IMR-90 (cell line): ENCODE data around the gene SPPL2C. TPM values are rescaled to one million over a fixed set of nuclear protein-coding genes. Genes with fewer than 3 reads are reported as not detected.

ENCODE experiments used
- ATAC-seq: fragments of 200-7000 bp; cut with Tn5 transposase; 2 replicates; pipeline ENCODE4 v1.9.1; 2020; ENCODE audit warnings: low read depth, mild to moderate bottlenecking, moderate library complexity
- BruUV-seq: library from RNA; stranded (reverse); fragments of 400-500 nt; replicated peaks from 2 replicates; lab custom pipeline; 2021; lab: Mats Ljungman, UMichigan
- CTCF ChIA-PET: fragments of 300-600 bp; formaldehyde crosslinking; extraction: SDS; loops from one replicate; lab custom pipeline; 2021; ENCODE audit warnings: antibody characterized with exemption; lab: Yijun Ruan, JAX
- POLR2A ChIA-PET: fragments of 300-600 bp; sonication (Branson Sonifier 250); formaldehyde crosslinking; loops from one replicate; lab custom pipeline; 2022; ENCODE audit warnings: antibody characterized with exemption; ENCODE audit not compliant: unreplicated experiment; lab: Charles Lee
- DNase-seq: peaks from one replicate; pipeline ENCODE4 v3.0.0; 2013
- H2AFZ ChIP-seq: replicated peaks from 2 replicates; pipeline ENCODE3; 2013; ENCODE audit warnings: low read length, mild to moderate bottlenecking; ENCODE audit not compliant: poor library complexity
- H2AK5ac ChIP-seq: 2 replicates; pipeline ENCODE4 v1.6.1; 2013; ENCODE audit warnings: low read depth, low read length, inconsistent platforms
- H2AK9ac ChIP-seq: replicated peaks from 2 replicates; pipeline ENCODE3; 2013; ENCODE audit warnings: mild to moderate bottlenecking, low read depth, low read length, moderate library complexity; ENCODE audit not compliant: poor library complexity
- H2BK120ac ChIP-seq: 2 replicates; pipeline ENCODE4 v1.6.1; 2013; ENCODE audit warnings: low read depth, low read length, inconsistent platforms
- H2BK15ac ChIP-seq: 3 replicates; pipeline ENCODE4 v1.6.1; 2013; ENCODE audit warnings: low read depth, low read length, inconsistent platforms
- H2BK20ac ChIP-seq: 2 replicates; pipeline ENCODE4 v1.6.1; 2013; ENCODE audit warnings: low read depth, mild to moderate bottlenecking, inconsistent platforms, low read length, moderate library complexity
- H2BK5ac ChIP-seq: 2 replicates; pipeline ENCODE4 v1.6.1; 2013; ENCODE audit warnings: mild to moderate bottlenecking, low read depth, low read length, inconsistent platforms; ENCODE audit not compliant: poor library complexity, severe bottlenecking
- H3K14ac ChIP-seq: replicated peaks from 2 replicates; pipeline ENCODE4 v1.6.1; 2013; ENCODE audit warnings: low read depth, low read length, inconsistent platforms
- H3K18ac ChIP-seq: 2 replicates; pipeline ENCODE4 v1.6.1; 2013; ENCODE audit warnings: low read depth, low read length, control low read depth
- H3K23ac ChIP-seq: 2 replicates; pipeline ENCODE4 v1.6.1; 2013; ENCODE audit warnings: low read depth, low read length, inconsistent platforms
- H3K27ac ChIP-seq: 2 replicates; pipeline ENCODE4 v1.5.1; 2013; ENCODE audit warnings: mild to moderate bottlenecking, control low read depth, low read length; ENCODE audit not compliant: insufficient read depth
- H3K27me3 ChIP-seq: 2 replicates; pipeline ENCODE4 v1.6.1; 2013; ENCODE audit warnings: low read length; ENCODE audit not compliant: control insufficient read depth, insufficient read depth
- H3K36me3 ChIP-seq: 2 replicates; pipeline ENCODE4 v1.6.1; 2013; ENCODE audit warnings: low read length, mixed read lengths; ENCODE audit not compliant: control insufficient read depth, insufficient read depth
- H3K4ac ChIP-seq: 2 replicates; pipeline ENCODE4 v1.6.1; 2013; ENCODE audit warnings: low read depth, low read length, inconsistent platforms
- H3K4me1 ChIP-seq: 2 replicates; pipeline ENCODE4 v1.6.1; 2013; ENCODE audit warnings: low read length, mixed read lengths; ENCODE audit not compliant: control insufficient read depth, insufficient read depth
- H3K4me2 ChIP-seq: 2 replicates; pipeline ENCODE4 v1.6.1; 2013; ENCODE audit warnings: low read depth, mild to moderate bottlenecking, control low read depth, low read length, moderate library complexity
- H3K4me3 ChIP-seq: 2 replicates; pipeline ENCODE4 v1.5.1; 2013; ENCODE audit warnings: low read depth, mild to moderate bottlenecking, control low read depth, low read length, moderate library complexity; ENCODE audit not compliant: insufficient read depth
- H3K56ac ChIP-seq: 2 replicates; pipeline ENCODE4 v1.6.1; 2013; ENCODE audit warnings: low read length, inconsistent platforms; ENCODE audit not compliant: insufficient read depth; ENCODE audit errors: extremely low read depth
- H3K79me1 ChIP-seq, 2 experiments: 2 replicates each; pipeline ENCODE4 v1.6.1; 2013; ENCODE audit warnings: low read length in 2 of 2, inconsistent platforms in 1 of 2, low read depth in 1 of 2
- H3K9ac ChIP-seq: 2 replicates; pipeline ENCODE4 v1.6.1; 2013; ENCODE audit warnings: low read depth, low read length, control low read depth
- H3K9me1 ChIP-seq: 2 replicates; pipeline ENCODE4 v1.6.1; 2013; ENCODE audit warnings: low read length, inconsistent platforms; ENCODE audit not compliant: insufficient read depth
- H3K9me3 ChIP-seq: 2 replicates; pipeline ENCODE4 v1.6.1; 2013; ENCODE audit warnings: low read length; ENCODE audit not compliant: control insufficient read depth, insufficient read depth
- H4K20me1 ChIP-seq: 2 replicates; pipeline ENCODE4 v1.6.1; 2013; ENCODE audit warnings: low read length, inconsistent platforms; ENCODE audit not compliant: insufficient read depth
- H4K5ac ChIP-seq: 2 replicates; pipeline ENCODE4 v1.6.1; 2013; ENCODE audit warnings: mild to moderate bottlenecking, low read depth, low read length, control low read depth
- H4K8ac ChIP-seq, 2 experiments: 2 replicates each; pipeline ENCODE4 v1.6.1; 2013; ENCODE audit warnings: low read depth in 2 of 2, low read length in 2 of 2, control low read depth in 1 of 2, inconsistent platforms in 1 of 2
- H4K91ac ChIP-seq: 2 replicates; pipeline ENCODE4 v1.6.1; 2013; ENCODE audit warnings: low read depth, low read length, inconsistent platforms; ENCODE audit not compliant: insufficient read depth
- CEBPB ChIP-seq: IDR thresholded peaks from 2 replicates; pipeline ENCODE4 v1.6.1; 2012; ENCODE audit warnings: low read depth, low read length, improper control_type of control experiment
- CTCF ChIP-seq: conservative IDR thresholded peaks from 2 replicates; pipeline ENCODE4 v1.5.1; 2012; ENCODE audit warnings: mild to moderate bottlenecking, low read depth, low read length, improper control_type of control experiment
- ELK1 ChIP-seq: fragments of 150-350 bp; IDR thresholded peaks from 2 replicates; pipeline ENCODE4 v1.6.1; 2016; ENCODE audit warnings: low read depth, mild to moderate bottlenecking, low read length, moderate library complexity, borderline replicate concordance
- FOS ChIP-seq: fragments of 150-350 bp; IDR thresholded peaks from 2 replicates; pipeline ENCODE4 v1.6.1; 2016; ENCODE audit warnings: low read depth, low read length
- MAZ ChIP-seq: IDR thresholded peaks from 2 replicates; pipeline ENCODE4 v1.6.1; 2012; ENCODE audit warnings: low read depth, mild to moderate bottlenecking, low read length, improper control_type of control experiment, moderate library complexity, borderline replicate concordance
- MXI1 ChIP-seq: IDR thresholded peaks from 2 replicates; pipeline ENCODE4 v1.6.1; 2012; ENCODE audit warnings: low read depth, mild to moderate bottlenecking, low read length, moderate library complexity, borderline replicate concordance
- POLR2A ChIP-seq: IDR thresholded peaks from 2 replicates; pipeline ENCODE4 v1.6.1; 2012; ENCODE audit warnings: mild to moderate bottlenecking, low read depth, low read length
- RAD21 ChIP-seq: IDR thresholded peaks from 2 replicates; pipeline ENCODE4 v1.6.1; 2012; ENCODE audit warnings: low read length, improper control_type of control experiment
- SMC3 ChIP-seq: fragments of 150-350 bp; IDR thresholded peaks from 2 replicates; pipeline ENCODE4 v1.6.1; 2016; ENCODE audit warnings: low read depth, mild to moderate bottlenecking, antibody characterized with exemption, low read length, moderate library complexity
- WGBS, 2 experiments: methylation state at CpG; one replicate each; pipeline versions ENCODE4 v1.1.5 to v1.1.7; 2013; ENCODE audit warnings: missing lambda C conversion rate in 2 of 2; ENCODE audit not compliant: insufficient read length in 1 of 2; ENCODE audit errors: extremely low coverage in 2 of 2; 5-methylcytosine and 5-hydroxymethylcytosine counted together
- dilution Hi-C: fragments of 300-500 bp; cut with HindIII; formaldehyde crosslinking; loops from one replicate; pipeline ENCODE4 v1.14.3; 2018; ENCODE audit warnings: low sequenced_read_pairs; ENCODE audit not compliant: unreplicated experiment
- in situ Hi-C: fragments of 300-500 bp; cut with MboI; formaldehyde crosslinking; loops from 3 replicates; pipeline ENCODE4 v1.14.3; 2019; ENCODE audit warnings: low sequenced_read_pairs, inconsistent platforms, mixed read lengths
- intact Hi-C: fragments of 100-400 bp; cut with micrococcal nuclease; formaldehyde crosslinking; loops from 2 replicates; pipeline ENCODE4 v1.10.0; 2022
- polyA plus RNA-seq, 3 experiments: library from polyadenylated mRNA; depleted of rRNA; stranded (reverse); fragments of >200 nt; gene quantifications; 2 replicates each; pipeline ENCODE4 v1.2.3, GENCODE V29; 2012; ENCODE audit warnings: low replicate concordance in 1 of 3
- total RNA-seq: library from RNA; depleted of rRNA; stranded (reverse); fragments of >200 nt; gene quantifications from 2 replicates; pipeline ENCODE4 v1.2.3, GENCODE V29; 2012

The SPPL2C gene
- total and polyA plus RNA-seq, 2 of the 4 experiments (the other 2 are of a cell fraction), result not detected

GRCh38 chr17:45818041-45818440, 26.6 kb upstream of the SPPL2C start:
- Histone ChIP-seq H3K27me3 (peaks cover 15% of the 10 kb centered on the region), H3K23ac (no peak overlapping the region), H3K4ac (no peak overlapping the region), H3K27ac (no peak overlapping the region), H3K9me3 (no peaks in the 10 kb centered on the region), H3K4me3 (no peak overlapping the region), H3K79me1 (no peaks in the 10 kb centered on the region), H2AFZ (no peak overlapping the region), H3K4me2 (no peak overlapping the region), H3K18ac (no peak overlapping the region), H4K8ac (no peak overlapping the region), H2AK5ac (no peak overlapping the region), H4K5ac (no peak overlapping the region), H3K14ac (no peak overlapping the region), H3K4me1 (no peaks in the 10 kb centered on the region), H2BK120ac (no peak overlapping the region), H4K91ac (no peak overlapping the region), H3K9ac (no peak overlapping the region), H2BK5ac (no peak overlapping the region), H2BK15ac (no peak overlapping the region), H4K20me1 (no peaks in the 10 kb centered on the region), H3K56ac (no peak overlapping the region), H3K9me1 (no peaks in the 10 kb centered on the region), H2AK9ac (no peak overlapping the region), H3K36me3 (no peaks in the 10 kb centered on the region), H2BK20ac (no peak overlapping the region)
- TF ChIP-seq CEBPB, result no peak
- no peak for TF ChIP-seq MAZ
- TF ChIP-seq FOS, result no peak
- TF ChIP-seq MXI1, result no peak
- no peak for TF ChIP-seq CTCF
- TF ChIP-seq SMC3, result no peak
- no peak for TF ChIP-seq ELK1
- no peak for TF ChIP-seq POLR2A
- no peak for TF ChIP-seq RAD21
- DNase-seq, result no peak
- intact Hi-C loops (no loop called here), in situ Hi-C loops (no loop called here), dilution Hi-C loops (no loop called here)
- BruUV-seq, result no TSS peak
- 34% methylated on average over 6 of the region's 6 CpGs; no CpG with 5 or more reads in 1 of the 2 experiments for WGBS, 2 experiments
- POLR2A ChIA-PET, result no interaction called here
- CTCF ChIA-PET, result no interaction called here
- no peak for ATAC-seq
